A549 (cell line): Measurements from ENCODE around the gene HK1.

Experiments used
- CHD2 ChIP-seq: fragments of 150-350 bp; IDR thresholded peaks from 2 replicates; pipeline ENCODE4 v1.6.1; 2014; ENCODE audit warnings: low read length; ENCODE audit not compliant: partially characterized antibody
- EP300 ChIP-seq, 2 experiments: fragments of >200 bp; sonication (Bioruptor Twin); formaldehyde crosslinking; IDR thresholded peaks; 2 replicates in 1 of 2; 3 replicates in 1 of 2; pipeline ENCODE4 v1.6.1; 2016 to 2017
- HDAC2 ChIP-seq: fragments of 200-600 bp; sonication (generic); IDR thresholded peaks from 2 replicates; pipeline ENCODE4 v1.6.1; 2016
- POLR2A ChIP-seq: IDR thresholded peaks from 2 replicates; pipeline ENCODE4 v1.6.1; 2012; ENCODE audit warnings: mild to moderate bottlenecking, low read length
- RAD21 ChIP-seq, 2 experiments: fragments of >200 bp in 1 of 2; sonication (Bioruptor Twin) in 1 of 2; formaldehyde crosslinking in 1 of 2; IDR thresholded peaks in 1 of 2; conservative IDR thresholded peaks in 1 of 2; 2 replicates in 1 of 2; 3 replicates in 1 of 2; pipeline ENCODE4 v1.6.1; 2012 to 2018; ENCODE audit warnings: inconsistent platforms in 1 of 2
- TF ChIP-seq, protein P1 (sequence below): fragments of >200 bp; sonication (Bioruptor Twin); formaldehyde crosslinking; IDR thresholded peaks from 3 replicates; pipeline ENCODE4 v1.5.1; 2016
- TF ChIP-seq, protein P2 (sequence below): fragments of 450-650 bp; IDR thresholded peaks from 2 replicates; pipeline ENCODE4 v1.6.1; 2014; ENCODE audit warnings: antibody characterized with exemption

DNA sequence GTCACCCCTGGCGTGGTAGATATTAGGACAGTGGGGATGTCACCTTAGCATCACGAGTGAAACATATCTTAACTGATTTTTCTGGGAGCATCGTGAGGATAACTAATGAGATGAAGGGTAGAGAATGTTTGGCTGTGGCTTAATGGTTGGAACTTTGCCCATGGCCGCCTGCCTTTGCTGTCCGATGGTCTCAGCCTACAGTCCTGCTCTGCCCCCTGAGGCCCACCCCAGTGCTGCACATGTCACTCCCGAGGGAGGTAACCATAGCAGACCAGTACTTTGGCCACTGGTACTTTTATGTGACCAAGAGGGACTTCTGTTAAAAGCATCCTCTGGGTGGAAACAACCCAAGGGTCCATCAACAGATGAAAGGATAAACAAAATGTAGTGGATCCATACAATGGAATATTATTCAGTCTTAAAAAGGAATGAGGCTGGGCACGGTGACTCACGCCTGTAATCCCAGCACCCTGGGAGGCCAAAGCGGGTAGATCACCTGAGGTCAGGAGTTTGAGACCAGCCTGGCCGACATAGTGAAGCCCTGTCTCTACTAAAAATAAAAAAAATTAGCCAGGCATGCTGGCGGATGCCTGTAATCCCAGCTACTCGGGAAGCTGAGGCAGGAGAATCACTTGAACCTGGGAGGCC lies 80.0 kb downstream of the HK1 start:
- TF ChIP-seq, protein P1, sequence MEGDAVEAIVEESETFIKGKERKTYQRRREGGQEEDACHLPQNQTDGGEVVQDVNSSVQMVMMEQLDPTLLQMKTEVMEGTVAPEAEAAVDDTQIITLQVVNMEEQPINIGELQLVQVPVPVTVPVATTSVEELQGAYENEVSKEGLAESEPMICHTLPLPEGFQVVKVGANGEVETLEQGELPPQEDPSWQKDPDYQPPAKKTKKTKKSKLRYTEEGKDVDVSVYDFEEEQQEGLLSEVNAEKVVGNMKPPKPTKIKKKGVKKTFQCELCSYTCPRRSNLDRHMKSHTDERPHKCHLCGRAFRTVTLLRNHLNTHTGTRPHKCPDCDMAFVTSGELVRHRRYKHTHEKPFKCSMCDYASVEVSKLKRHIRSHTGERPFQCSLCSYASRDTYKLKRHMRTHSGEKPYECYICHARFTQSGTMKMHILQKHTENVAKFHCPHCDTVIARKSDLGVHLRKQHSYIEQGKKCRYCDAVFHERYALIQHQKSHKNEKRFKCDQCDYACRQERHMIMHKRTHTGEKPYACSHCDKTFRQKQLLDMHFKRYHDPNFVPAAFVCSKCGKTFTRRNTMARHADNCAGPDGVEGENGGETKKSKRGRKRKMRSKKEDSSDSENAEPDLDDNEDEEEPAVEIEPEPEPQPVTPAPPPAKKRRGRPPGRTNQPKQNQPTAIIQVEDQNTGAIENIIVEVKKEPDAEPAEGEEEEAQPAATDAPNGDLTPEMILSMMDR: no peak
- no peak for TF ChIP-seq POLR2A
- TF ChIP-seq, protein P2, sequence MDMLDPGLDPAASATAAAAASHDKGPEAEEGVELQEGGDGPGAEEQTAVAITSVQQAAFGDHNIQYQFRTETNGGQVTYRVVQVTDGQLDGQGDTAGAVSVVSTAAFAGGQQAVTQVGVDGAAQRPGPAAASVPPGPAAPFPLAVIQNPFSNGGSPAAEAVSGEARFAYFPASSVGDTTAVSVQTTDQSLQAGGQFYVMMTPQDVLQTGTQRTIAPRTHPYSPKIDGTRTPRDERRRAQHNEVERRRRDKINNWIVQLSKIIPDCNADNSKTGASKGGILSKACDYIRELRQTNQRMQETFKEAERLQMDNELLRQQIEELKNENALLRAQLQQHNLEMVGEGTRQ: no peak
- TF ChIP-seq EP300 (IDR thresholded peaks at IDR 0.05): no peak
- no peak for TF ChIP-seq CHD2
- no peak for TF ChIP-seq RAD21 (conservative IDR thresholded peaks at IDR 0.05 in 1 of 2, IDR thresholded peaks at IDR 0.05 in 1 of 2)
- TF ChIP-seq HDAC2: no peak
